ENCODE measurements around the gene IRGQ.

The IRGQ gene

GRCh38 chr19:43581467-43581866 lies 14.5 kb downstream of the IRGQ start:
- peak overlapping the region; percentile 61 to 67 for H3K4me3 ChIP-seq (ENCODE audit: low read depth in 1 of 2, low read length in 2 of 2)

GRCh38 chr19:43578787-43579186 lies 17.1 kb downstream of the IRGQ start:
- H3K27me3 ChIP-seq (ENCODE audit: low read depth, low read length) = no peaks in the 10 kb centered on the region
- no peaks in the 10 kb centered on the region for H3K36me3 ChIP-seq (ENCODE audit: control insufficient read depth in 1 of 2, insufficient read depth in 2 of 2, low read length in 2 of 2)
- peaks cover 13 to 21% of the 10 kb centered on the region in 2 donors for H3K4me1 ChIP-seq (ENCODE audit: control insufficient read depth in 1 of 2, insufficient read depth in 2 of 2, low read length in 2 of 2)
- no peaks in the 10 kb centered on the region for H3K9me3 ChIP-seq (ENCODE audit: control insufficient read depth in 1 of 2, low read length in 2 of 2)
- H3K27ac ChIP-seq (ENCODE audit: low read length) = no peak overlapping the region
- H3K4me3 ChIP-seq (ENCODE audit: low read depth in 1 of 2, low read length in 2 of 2) = no peak overlapping the region

More at GRCh38 chr19:43581467-43581866, 14.5 kb downstream of the IRGQ start:
- Histone ChIP-seq H3K27me3 (ENCODE audit: low read depth, low read length) (no peaks in the 10 kb centered on the region), H3K36me3 (ENCODE audit: control insufficient read depth in 1 of 2, insufficient read depth in 2 of 2, low read length in 2 of 2) (peaks cover 0 to 12% of the 10 kb centered on the region in 2 donors), H3K4me1 (ENCODE audit: control insufficient read depth in 1 of 2, insufficient read depth in 2 of 2, low read length in 2 of 2) (peaks cover 5 to 12% of the 10 kb centered on the region in 2 donors), H3K9me3 (ENCODE audit: control insufficient read depth in 1 of 2, low read length in 2 of 2) (no peaks in the 10 kb centered on the region), H3K27ac (ENCODE audit: low read length) (peak overlapping the region; percentile 2)

DNA sequence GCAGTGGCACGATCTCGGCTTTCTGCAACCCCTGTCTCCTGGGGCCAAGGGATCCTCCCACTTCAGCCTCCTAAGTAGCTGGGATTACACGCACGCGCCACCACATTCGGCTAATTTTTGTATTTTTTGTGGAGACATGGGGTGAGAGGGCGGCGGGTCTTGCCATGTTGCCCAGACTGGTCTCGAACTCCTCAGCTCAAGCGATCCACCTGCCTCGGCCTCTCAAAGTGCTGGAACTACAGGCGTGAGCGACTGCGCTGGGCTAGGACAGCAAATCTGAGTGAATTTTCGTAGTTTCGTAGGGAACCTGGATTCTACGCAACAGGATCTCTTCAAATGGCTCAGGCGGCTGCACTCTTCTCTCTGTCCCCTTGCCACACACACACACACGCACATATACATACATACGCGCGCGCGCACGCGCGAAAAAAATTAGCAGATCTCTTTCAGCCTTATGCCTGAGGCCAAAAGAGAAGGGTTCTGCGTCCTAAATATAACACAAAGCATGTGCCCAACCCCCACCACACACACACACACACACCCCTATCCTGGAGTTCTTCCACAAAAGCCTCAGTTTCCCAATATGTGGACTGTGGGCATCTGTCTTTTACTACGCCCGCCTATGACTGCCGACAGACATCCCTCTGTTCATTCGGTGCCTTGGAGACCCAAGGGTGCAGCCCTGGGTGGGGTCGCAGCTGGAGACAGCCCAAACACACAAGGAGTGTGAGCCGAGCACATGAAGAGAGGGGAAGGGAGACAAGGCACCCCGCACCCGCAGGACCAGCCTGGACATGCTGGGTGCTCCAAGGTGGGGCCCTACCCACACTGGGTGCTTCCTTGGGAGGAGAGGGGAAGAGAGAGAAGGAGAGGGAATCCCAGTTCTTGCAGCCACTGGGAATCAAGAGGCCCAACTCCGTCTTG lies 19.7 kb downstream of the IRGQ start:
- peaks cover 3 to 4% of the 10 kb centered on the region in 2 donors for H3K36me3 ChIP-seq (ENCODE audit: control insufficient read depth in 1 of 2, insufficient read depth in 2 of 2, low read length in 2 of 2)
- H3K27ac ChIP-seq (ENCODE audit: low read length) = no peak overlapping the region
- peaks cover 10 to 12% of the 10 kb centered on the region in 2 donors for H3K4me1 ChIP-seq (ENCODE audit: control insufficient read depth in 1 of 2, insufficient read depth in 2 of 2, low read length in 2 of 2)
- H3K27me3 ChIP-seq (ENCODE audit: low read depth, low read length) = no peaks in the 10 kb centered on the region
- peak overlapping the region; percentile 39 to 97 for H3K4me3 ChIP-seq (ENCODE audit: low read depth in 1 of 2, low read length in 2 of 2)
- H3K9me3 ChIP-seq (ENCODE audit: control insufficient read depth in 1 of 2, low read length in 2 of 2) = no peaks in the 10 kb centered on the region

DNA sequence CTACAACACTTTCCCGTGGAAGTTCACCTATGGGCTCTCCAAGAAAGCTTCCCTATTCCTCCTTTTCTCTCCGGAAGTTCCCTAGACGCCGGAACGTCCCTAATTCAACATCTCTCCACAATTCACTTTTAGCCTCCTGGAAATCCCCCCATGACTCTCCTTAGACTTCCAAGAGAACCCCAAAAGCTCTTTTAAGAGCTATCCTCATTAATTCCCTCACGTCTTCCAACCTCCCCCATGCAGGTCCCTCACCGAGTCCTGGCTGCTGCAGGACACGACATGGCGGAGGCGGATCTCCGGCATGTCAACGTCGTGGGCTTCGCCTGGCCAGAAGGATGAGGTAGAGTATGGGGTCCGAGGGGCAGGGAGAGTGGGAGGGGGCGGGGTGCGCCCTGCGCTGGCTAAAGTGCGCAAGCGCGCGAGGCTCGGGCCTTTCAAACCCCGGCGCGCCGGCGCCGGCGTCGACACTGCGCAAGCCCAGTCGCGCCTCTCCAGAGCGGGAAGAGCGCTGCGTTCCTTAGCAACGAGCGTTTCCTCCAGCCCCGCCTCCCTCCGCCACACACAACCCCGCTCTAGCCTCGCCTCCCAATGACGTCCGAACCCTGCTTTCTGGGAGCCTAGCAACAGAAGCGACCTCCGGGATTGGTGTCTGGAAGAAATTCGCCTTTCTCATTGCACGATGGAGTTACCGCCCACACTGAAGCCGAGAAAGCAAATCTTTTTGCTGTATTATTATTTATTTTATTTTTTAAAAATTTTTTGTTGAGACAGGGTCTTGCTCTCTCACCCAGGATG lies 20.6 kb downstream of the IRGQ start, which contains the start of the genes PINLYP and XRCC1:
Gene PINLYP (plus strand): TSS at position 646 of the 795 bp plus-strand sequence. CDS start 1,391 bp downstream, outside the sequence.
Gene XRCC1 (minus strand): TSS at position 372 of the 795 bp plus-strand sequence. CDS start 69 bp downstream, at position 303.
- Histone ChIP-seq H3K36me3 (ENCODE audit: control insufficient read depth in 1 of 2, insufficient read depth in 2 of 2, low read length in 2 of 2) (peaks cover 3 to 4% of the 10 kb centered on the region in 2 donors), H3K4me3 (ENCODE audit: low read depth in 1 of 2, low read length in 2 of 2) (peak within 1 kb of the TSS; percentile 97 to 100), H3K27ac (ENCODE audit: low read length) (peak within 1 kb of the TSS; percentile 97), H3K4me1 (ENCODE audit: control insufficient read depth in 1 of 2, insufficient read depth in 2 of 2, low read length in 2 of 2) (peaks cover 7 to 9% of the 10 kb centered on the region in 2 donors), H3K9me3 (ENCODE audit: control insufficient read depth in 1 of 2, low read length in 2 of 2) (no peaks in the 10 kb centered on the region), H3K27me3 (ENCODE audit: low read depth, low read length) (no peaks in the 10 kb centered on the region)

DNA sequence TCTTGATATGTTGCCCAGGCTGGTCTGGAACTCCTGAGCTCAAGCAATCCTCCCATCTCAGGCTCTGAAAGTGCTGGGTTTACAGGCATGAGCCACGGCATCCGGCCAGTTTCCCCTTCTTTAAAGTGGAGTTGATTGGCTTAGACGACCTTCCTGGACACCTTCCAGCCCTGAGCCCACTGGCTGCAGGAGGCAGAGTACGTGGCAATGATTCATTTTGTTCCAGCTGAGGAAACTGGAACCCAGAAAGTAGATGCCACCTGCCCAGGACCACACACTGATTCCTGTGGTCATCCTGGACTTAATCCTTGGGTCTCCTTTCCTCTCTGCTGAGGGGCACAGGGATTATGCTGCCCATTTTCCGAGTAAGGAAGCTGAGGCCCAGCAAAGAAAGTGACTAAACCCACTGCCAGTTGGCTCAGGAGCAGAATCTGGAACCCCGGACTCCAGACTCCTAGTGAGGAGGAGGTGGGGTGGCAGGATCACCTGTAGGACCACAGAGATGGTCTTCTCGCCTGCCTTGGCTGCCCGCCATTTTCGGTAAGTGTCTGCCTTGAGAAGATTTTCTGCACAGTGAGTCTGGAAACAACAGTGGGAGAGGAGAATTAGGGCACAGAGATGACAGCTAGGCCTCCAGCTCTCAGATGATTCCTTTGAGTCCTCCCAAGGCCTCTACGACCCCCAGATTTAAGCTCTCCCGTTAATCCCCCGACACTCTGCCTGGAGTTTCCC lies 21.3 kb downstream of the IRGQ start:
- Histone ChIP-seq H3K27ac (ENCODE audit: low read length) (peak overlapping the region; percentile 97), H3K4me3 (ENCODE audit: low read depth in 1 of 2, low read length in 2 of 2) (peak overlapping the region; percentile 97 to 100), H3K36me3 (ENCODE audit: control insufficient read depth in 1 of 2, insufficient read depth in 2 of 2, low read length in 2 of 2) (peaks cover 3 to 4% of the 10 kb centered on the region in 2 donors), H3K4me1 (ENCODE audit: control insufficient read depth in 1 of 2, insufficient read depth in 2 of 2, low read length in 2 of 2) (peaks cover 7 to 9% of the 10 kb centered on the region in 2 donors), H3K9me3 (ENCODE audit: control insufficient read depth in 1 of 2, low read length in 2 of 2) (no peaks in the 10 kb centered on the region), H3K27me3 (ENCODE audit: low read depth, low read length) (no peaks in the 10 kb centered on the region)

DNA sequence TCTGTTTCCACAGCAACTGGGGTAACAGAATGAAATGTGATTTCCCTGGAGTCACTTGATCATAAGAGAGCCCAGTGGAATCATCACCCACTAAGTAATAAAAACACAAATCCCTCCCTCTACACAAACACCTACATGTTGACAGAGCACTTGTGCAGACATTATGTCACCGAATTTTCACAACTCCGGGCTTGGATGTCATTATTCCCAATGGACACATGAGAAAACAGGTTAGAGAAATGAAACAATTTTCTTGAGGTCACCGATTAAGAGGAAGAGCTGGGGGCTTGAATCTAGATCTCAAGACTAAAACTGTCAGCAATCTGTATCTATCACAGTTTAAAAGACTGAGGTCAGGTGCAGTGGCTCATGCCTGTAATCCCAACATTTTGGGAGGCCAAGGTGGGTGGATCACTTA lies 23.8 kb downstream of the IRGQ start:
- H3K9me3 ChIP-seq (ENCODE audit: control insufficient read depth in 1 of 2, low read length in 2 of 2) = no peaks in the 10 kb centered on the region
- H3K36me3 ChIP-seq (ENCODE audit: control insufficient read depth in 1 of 2, insufficient read depth in 2 of 2, low read length in 2 of 2) = peaks cover 3 to 4% of the 10 kb centered on the region in 2 donors
- no peak overlapping the region for H3K4me3 ChIP-seq (ENCODE audit: low read depth in 1 of 2, low read length in 2 of 2)
- no peak overlapping the region for H3K27ac ChIP-seq (ENCODE audit: low read length)
- peaks cover 7 to 9% of the 10 kb centered on the region in 2 donors for H3K4me1 ChIP-seq (ENCODE audit: control insufficient read depth in 1 of 2, insufficient read depth in 2 of 2, low read length in 2 of 2)
- no peaks in the 10 kb centered on the region for H3K27me3 ChIP-seq (ENCODE audit: low read depth, low read length)

- no peaks in the 10 kb centered on the region for H3K9me3 ChIP-seq (ENCODE audit: control insufficient read depth in 1 of 2, low read length in 2 of 2)
- no peak overlapping the region for H3K27ac ChIP-seq (ENCODE audit: low read length)
- peaks cover 3 to 4% of the 10 kb centered on the region in 2 donors for H3K36me3 ChIP-seq (ENCODE audit: control insufficient read depth in 1 of 2, insufficient read depth in 2 of 2, low read length in 2 of 2)
- no peaks in the 10 kb centered on the region for H3K27me3 ChIP-seq (ENCODE audit: low read depth, low read length)
- H3K4me1 ChIP-seq (ENCODE audit: control insufficient read depth in 1 of 2, insufficient read depth in 2 of 2, low read length in 2 of 2) = peaks cover 7 to 9% of the 10 kb centered on the region in 2 donors
- H3K4me3 ChIP-seq (ENCODE audit: low read depth in 1 of 2, low read length in 2 of 2) = no peak overlapping the region
Measured at GRCh38 chr19:43570174-43570791, 25.7 kb downstream of the IRGQ start.

GRCh38 chr19:43569657-43570056 lies 26.3 kb downstream of the IRGQ start:
- Histone ChIP-seq H3K9me3 (ENCODE audit: control insufficient read depth in 1 of 2, low read length in 2 of 2) (no peaks in the 10 kb centered on the region), H3K36me3 (ENCODE audit: control insufficient read depth in 1 of 2, insufficient read depth in 2 of 2, low read length in 2 of 2) (peaks cover 3 to 4% of the 10 kb centered on the region in 2 donors), H3K4me1 (ENCODE audit: control insufficient read depth in 1 of 2, insufficient read depth in 2 of 2, low read length in 2 of 2) (peaks cover 3 to 5% of the 10 kb centered on the region in 2 donors), H3K4me3 (ENCODE audit: low read depth in 1 of 2, low read length in 2 of 2) (no peak overlapping the region), H3K27me3 (ENCODE audit: low read depth, low read length) (no peaks in the 10 kb centered on the region), H3K27ac (ENCODE audit: low read length) (no peak overlapping the region)

- Histone ChIP-seq H3K4me3 (ENCODE audit: low read depth in 1 of 2, low read length in 2 of 2) (no peak overlapping the region), H3K27me3 (ENCODE audit: low read depth, low read length) (no peaks in the 10 kb centered on the region), H3K27ac (ENCODE audit: low read length) (no peak overlapping the region), H3K36me3 (ENCODE audit: control insufficient read depth in 1 of 2, insufficient read depth in 2 of 2, low read length in 2 of 2) (peaks cover 0 to 15% of the 10 kb centered on the region in 2 donors), H3K4me1 (ENCODE audit: control insufficient read depth in 1 of 2, insufficient read depth in 2 of 2, low read length in 2 of 2) (peaks cover 0 to 10% of the 10 kb centered on the region in 2 donors), H3K9me3 (ENCODE audit: control insufficient read depth in 1 of 2, low read length in 2 of 2) (no peaks in the 10 kb centered on the region)
Measured at GRCh38 chr19:43564800-43565199, 31.1 kb downstream of the IRGQ start.

DNA sequence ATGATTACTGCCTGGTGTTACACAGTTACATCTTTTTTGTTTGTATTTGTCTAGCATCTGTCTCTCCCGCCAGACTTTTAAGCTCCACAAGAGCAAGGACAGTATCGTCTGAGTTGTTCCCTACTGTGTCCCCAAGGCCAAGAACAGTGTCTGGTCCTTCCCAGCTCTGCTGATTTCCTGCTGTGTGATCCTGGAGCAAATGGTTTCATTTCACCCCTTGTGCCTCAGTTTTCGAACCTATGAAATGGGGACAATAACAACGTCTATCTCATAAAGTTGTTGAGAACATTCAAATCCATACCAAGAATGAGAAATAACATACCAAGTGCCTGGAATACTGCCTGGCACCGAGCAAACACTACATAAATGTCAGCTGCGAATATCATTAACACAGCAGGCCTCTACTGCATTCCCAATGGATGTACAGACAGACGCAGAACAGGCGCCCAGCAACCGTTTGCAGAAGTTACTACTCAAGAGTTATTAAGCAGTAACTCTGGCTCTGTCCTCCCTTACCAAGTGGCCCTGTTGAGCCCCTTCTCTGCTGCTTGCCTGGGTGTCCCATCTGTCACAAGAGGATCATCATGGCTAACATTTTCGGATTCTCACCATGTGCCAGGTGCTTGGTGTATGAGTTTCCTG lies 32.0 kb downstream of the IRGQ start:
- no peaks in the 10 kb centered on the region for H3K9me3 ChIP-seq (ENCODE audit: control insufficient read depth in 1 of 2, low read length in 2 of 2)
- H3K4me1 ChIP-seq (ENCODE audit: control insufficient read depth in 1 of 2, insufficient read depth in 2 of 2, low read length in 2 of 2) = peaks cover 0 to 10% of the 10 kb centered on the region in 2 donors
- H3K27ac ChIP-seq (ENCODE audit: low read length) = no peak overlapping the region
- H3K4me3 ChIP-seq (ENCODE audit: low read depth in 1 of 2, low read length in 2 of 2) = no peak overlapping the region
- H3K27me3 ChIP-seq (ENCODE audit: low read depth, low read length) = no peaks in the 10 kb centered on the region
- peaks cover 0 to 20% of the 10 kb centered on the region in 2 donors for H3K36me3 ChIP-seq (ENCODE audit: control insufficient read depth in 1 of 2, insufficient read depth in 2 of 2, low read length in 2 of 2)
